H1 (cell line): ENCODE measurements around the gene SLC9A7. TPM values are rescaled to one million over a fixed set of nuclear protein-coding genes. Genes with fewer than 3 reads are reported as not detected.

ENCODE experiments used
- CTCF ChIA-PET: fragments of 300-600 bp; sonication (Branson Sonifier 250); formaldehyde crosslinking; loops from one replicate; lab custom pipeline; 2021; ENCODE audit not compliant: partially characterized antibody; lab: Charles Lee
- POLR2A ChIA-PET: fragments of 300-600 bp; sonication (Branson Sonifier 250); formaldehyde crosslinking; loops from one replicate; lab custom pipeline; 2021; ENCODE audit warnings: inconsistent platforms; ENCODE audit not compliant: partially characterized antibody; lab: Charles Lee
- DNase-seq, 2 experiments: peaks; one replicate each; pipeline versions ENCODE4 v3.0.0 to v3.0.0-alpha.2; 2010 to 2022; ENCODE audit warnings: low spot score in 2 of 2, low read depth in 1 of 2, mixed read lengths in 1 of 2
- FAIRE-seq: peaks from 2 replicates; lab custom pipeline; 2011; peaks lifted over from hg19 to GRCh38; lab: Jason Lieb, UNC
- H2AFZ ChIP-seq: 2 replicates; pipeline ENCODE4 v1.8.1; 2012; ENCODE audit warnings: low read length, inconsistent platforms
- H2AK5ac ChIP-seq: 2 replicates; pipeline ENCODE4 v1.6.1; 2013; ENCODE audit warnings: low read depth, low read length
- H2BK120ac ChIP-seq: replicated peaks from 2 replicates; pipeline ENCODE3; 2013; ENCODE audit warnings: low read depth, low read length, inconsistent platforms
- H2BK12ac ChIP-seq: 2 replicates; pipeline ENCODE4 v1.6.1; 2013; ENCODE audit warnings: low read depth, low read length
- H2BK15ac ChIP-seq: 2 replicates; pipeline ENCODE4 v1.6.1; 2013; ENCODE audit warnings: low read length
- H2BK20ac ChIP-seq: 2 replicates; pipeline ENCODE4 v1.6.1; 2013; ENCODE audit warnings: low read length
- H2BK5ac ChIP-seq: 2 replicates; pipeline ENCODE4 v1.6.1; 2013; ENCODE audit warnings: low read depth, low read length
- H3K14ac ChIP-seq: 2 replicates; pipeline ENCODE4 v1.6.1; 2013; ENCODE audit warnings: inconsistent platforms; ENCODE audit not compliant: insufficient read length
- H3K18ac ChIP-seq: 2 replicates; pipeline ENCODE4 v1.6.1; 2013; ENCODE audit warnings: low read length; ENCODE audit errors: extremely low read depth
- H3K23ac ChIP-seq: 2 replicates; pipeline ENCODE4 v1.6.1; 2013; ENCODE audit warnings: inconsistent platforms; ENCODE audit not compliant: insufficient read length
- H3K23me2 ChIP-seq: 2 replicates; pipeline ENCODE4 v1.6.1; 2013; ENCODE audit warnings: low read depth, low read length
- H3K27ac ChIP-seq: 2 replicates; pipeline ENCODE4 v1.6.1; 2011; ENCODE audit warnings: low read depth, low read length, inconsistent platforms
- H3K27me3 ChIP-seq, 4 experiments: replicated peaks in 1 of 4; 1 replicate in 1 of 4; 2 replicates in 3 of 4; pipeline versions ENCODE4 v1.6.1 to v1.8.1; 2011 to 2013; ENCODE audit warnings: low read length in 3 of 4, mild to moderate bottlenecking in 3 of 4, inconsistent platforms in 2 of 4, mixed read lengths in 2 of 4, moderate library complexity in 1 of 4; ENCODE audit not compliant: control insufficient read depth in 3 of 4, insufficient read depth in 3 of 4; ENCODE audit errors: extremely low read depth in 1 of 4
- H3K36me3 ChIP-seq, 4 experiments: 2 replicates each; pipeline versions ENCODE4 v1.6.1 to v1.8.1; 2011 to 2013; ENCODE audit warnings: mild to moderate bottlenecking in 4 of 4, low read length in 3 of 4, moderate library complexity in 2 of 4, control low read depth in 1 of 4, inconsistent platforms in 1 of 4; ENCODE audit not compliant: insufficient read depth in 4 of 4, control insufficient read depth in 2 of 4
- H3K4ac ChIP-seq: replicated peaks from 2 replicates; pipeline ENCODE3; 2013; ENCODE audit warnings: low read length, low read depth, mixed read lengths, inconsistent platforms; ENCODE audit not compliant: insufficient read length
- H3K4me1 ChIP-seq, 4 experiments: replicated peaks in 1 of 4; 1 replicate in 1 of 4; 2 replicates in 3 of 4; pipeline versions ENCODE4 v1.6.1 to v1.8.1; 2011 to 2013; ENCODE audit warnings: low read length in 3 of 4, inconsistent platforms in 2 of 4, mixed read lengths in 1 of 4; ENCODE audit not compliant: insufficient read depth in 4 of 4, control insufficient read depth in 3 of 4
- H3K4me2 ChIP-seq, 2 experiments: 2 replicates each; pipeline versions ENCODE4 v1.6.1 to v1.8.1; 2011 to 2013; ENCODE audit warnings: low read depth in 2 of 2, low read length in 2 of 2, control low read depth in 1 of 2, inconsistent platforms in 1 of 2, mild to moderate bottlenecking in 1 of 2; ENCODE audit not compliant: insufficient read depth in 1 of 2
- H3K4me3 ChIP-seq, 4 experiments: fragments of 200-600, 300-600 bp in 1 of 4; sonication (generic), shearing (Covaris generic), sonication (Bioruptor Twin) in 1 of 4; 2 replicates each; pipeline versions ENCODE4 v1.5.1 to v1.8.1; 2011 to 2016; ENCODE audit warnings: low read length in 4 of 4, low read depth in 3 of 4, control low read depth in 2 of 4, inconsistent platforms in 2 of 4, mild to moderate bottlenecking in 2 of 4, mixed read lengths in 1 of 4, moderate library complexity in 1 of 4; ENCODE audit not compliant: insufficient read depth in 2 of 4; ENCODE audit errors: extremely low read depth in 1 of 4
- H3K56ac ChIP-seq: replicated peaks from 2 replicates; pipeline ENCODE3; 2013; ENCODE audit warnings: low read depth, mild to moderate bottlenecking, mixed read lengths, low read length, inconsistent platforms; ENCODE audit not compliant: insufficient read length
- H3K79me1 ChIP-seq: 2 replicates; pipeline ENCODE4 v1.6.1; 2013; ENCODE audit warnings: low read depth, low read length, control low read depth
- H3K79me2 ChIP-seq, 2 experiments: 2 replicates each; pipeline versions ENCODE4 v1.6.1 to v1.8.1; 2012 to 2013; ENCODE audit warnings: low read length in 2 of 2, mild to moderate bottlenecking in 2 of 2, inconsistent platforms in 1 of 2; ENCODE audit not compliant: insufficient read depth in 2 of 2, control insufficient read depth in 1 of 2
- H3K9ac ChIP-seq, 4 experiments: replicated peaks in 1 of 4; 1 replicate in 1 of 4; 2 replicates in 3 of 4; pipeline versions ENCODE4 v1.6.1 to v1.8.1; 2011 to 2013; ENCODE audit warnings: low read depth in 3 of 4, low read length in 3 of 4, control low read depth in 2 of 4, mild to moderate bottlenecking in 2 of 4, moderate library complexity in 2 of 4, inconsistent platforms in 1 of 4; ENCODE audit errors: extremely low read depth in 1 of 4
- H3K9me3 ChIP-seq, 2 experiments: 2 replicates each; pipeline versions ENCODE4 v1.6.1 to v1.8.1; 2012 to 2013; ENCODE audit warnings: mild to moderate bottlenecking in 2 of 2, moderate library complexity in 2 of 2, control low read depth in 1 of 2, inconsistent platforms in 1 of 2, low read depth in 1 of 2, low read length in 1 of 2, mixed read lengths in 1 of 2; ENCODE audit not compliant: insufficient read depth in 2 of 2
- H4K20me1 ChIP-seq, 2 experiments: replicated peaks in 1 of 2; 2 replicates each; pipeline versions ENCODE3 to v1.8.1; 2011 to 2013; ENCODE audit warnings: inconsistent platforms in 2 of 2, low read length in 2 of 2, mild to moderate bottlenecking in 1 of 2; ENCODE audit not compliant: insufficient read depth in 2 of 2, control insufficient read depth in 1 of 2
- H4K5ac ChIP-seq: 2 replicates; pipeline ENCODE4 v1.6.1; 2013; ENCODE audit warnings: low read length, low read depth, mixed read lengths, inconsistent platforms; ENCODE audit not compliant: insufficient read length
- H4K8ac ChIP-seq: 2 replicates; pipeline ENCODE4 v1.8.0; 2013; ENCODE audit warnings: mild to moderate bottlenecking, moderate library complexity, low read length, inconsistent platforms; ENCODE audit not compliant: insufficient read depth; ENCODE audit errors: extremely low read depth
- H4K91ac ChIP-seq: replicated peaks from 2 replicates; pipeline ENCODE3; 2013; ENCODE audit warnings: low read length, mixed read lengths, inconsistent platforms; ENCODE audit not compliant: insufficient read length
- CEBPB ChIP-seq: IDR thresholded peaks from 2 replicates; pipeline ENCODE4 v1.6.1; 2012; ENCODE audit warnings: low read depth, low read length
- CHD1 ChIP-seq: IDR thresholded peaks from 2 replicates; pipeline ENCODE4 v1.6.1; 2012; ENCODE audit warnings: low read depth, low read length, improper control_type of control experiment
- SIN3A ChIP-seq, 2 experiments: IDR thresholded peaks in 1 of 2; conservative IDR thresholded peaks in 1 of 2; 2 replicates each; pipeline ENCODE4 v1.6.1; 2011 to 2012; ENCODE audit warnings: low read length in 2 of 2, improper control_type of control experiment in 1 of 2, low read depth in 1 of 2, mild to moderate bottlenecking in 1 of 2
- SUZ12 ChIP-seq: fragments of 200-600 bp; sonication (generic); IDR thresholded peaks from 2 replicates; pipeline ENCODE4 v1.6.1; 2012; ENCODE audit warnings: mild to moderate bottlenecking, inconsistent platforms, low read length, moderate library complexity, mixed read lengths
- WGBS, 2 experiments: shearing (Covaris generic) in 1 of 2; methylation state at CpG; one replicate each; pipeline versions ENCODE4 v1.1.6 to v1.1.7; 2013 to 2015; ENCODE audit warnings: low lambda C conversion rate in 2 of 2, mixed read lengths in 2 of 2, inconsistent platforms in 1 of 2, low coverage in 1 of 2, missing lambda C conversion rate in 1 of 2; ENCODE audit not compliant: insufficient replicate concordance in 2 of 2, insufficient coverage in 1 of 2, insufficient read length in 1 of 2; ENCODE audit errors: extremely low coverage in 1 of 2, missing lambda C conversion rate in 1 of 2; 5-methylcytosine and 5-hydroxymethylcytosine counted together
- polyA plus RNA-seq, 7 experiments: library from polyadenylated mRNA; depleted of rRNA in 3 of 7; stranded (reverse) in 5 of 7; unstranded in 2 of 7; fragments of >200 nt in 5 of 7; fragments of 200-250 nt in 2 of 7; gene quantifications; 1 replicate in 5 of 7; 2 replicates in 1 of 7; 4 replicates in 1 of 7; pipeline versions ENCODE4 v1.2.1 to v1.2.3, GENCODE V29; 2011 to 2013; ENCODE audit warnings: missing spikeins in 2 of 7, mixed read lengths in 2 of 7
- total RNA-seq: library from RNA; stranded (reverse); fragmentation: NEBNext Ultra II Directional; extraction: Animal tissue kit (Norgen Biotek cat#: 25700); gene quantifications from 2 replicates; pipeline ENCODE4 v1.2.1, GENCODE V29; 2021
- TF ChIP-seq, protein P1 (sequence below): IDR thresholded peaks from 2 replicates; pipeline ENCODE4 v1.6.1; 2012; ENCODE audit warnings: inconsistent platforms

The SLC9A7 gene
- total and polyA plus RNA-seq, 2 of the 8 experiments (the other 6 are each of a cell fraction or from before 2014, with no cell fraction given): 6.7 to 17.2 TPM

DNA sequence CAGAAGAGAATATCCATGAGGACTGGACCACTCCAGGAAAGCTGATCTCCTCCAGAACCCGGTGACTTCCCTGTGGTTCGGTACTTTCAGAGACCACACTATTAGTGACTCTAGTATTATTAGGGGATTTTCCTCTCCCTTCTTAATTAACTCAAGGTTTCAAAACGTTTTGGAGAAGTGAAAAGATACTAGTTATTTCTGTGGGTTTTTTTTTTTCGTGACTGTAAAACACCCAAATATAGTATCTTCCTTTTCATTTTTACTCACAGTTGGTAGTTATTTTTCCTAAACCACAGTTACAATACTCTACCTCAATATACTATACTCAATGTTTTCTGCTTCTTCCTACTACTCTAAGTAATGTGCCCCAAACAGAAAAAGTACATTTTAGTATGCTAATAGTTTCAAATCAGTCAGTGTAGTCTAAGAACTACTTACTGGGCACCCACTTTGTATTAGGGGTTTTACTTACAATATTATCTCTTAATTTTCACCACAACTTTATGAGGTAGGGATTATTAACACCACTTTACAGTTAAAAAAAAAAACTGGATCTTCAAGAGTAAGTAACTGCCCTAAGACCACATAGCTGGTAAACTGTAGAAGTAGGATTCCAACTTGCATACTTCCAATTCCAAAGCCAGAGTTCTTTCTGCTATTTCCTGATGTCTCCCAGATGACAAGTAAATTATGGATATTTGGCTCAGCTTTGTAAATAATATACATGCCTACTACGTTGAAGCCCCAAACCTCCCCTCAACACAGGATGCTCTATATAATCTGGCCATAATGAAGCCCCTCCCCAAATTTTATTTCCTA is 45.0 kb downstream of the SLC9A7 start:
- peaks cover 0 to 12% of the 10 kb centered on the region in 2 experiments; a peak in 1 of 4 replicates for H3K79me2 ChIP-seq
- POLR2A ChIA-PET: no interaction called here
- no peak overlapping the region for H4K91ac ChIP-seq
- no peak for TF ChIP-seq SIN3A (conservative IDR thresholded peaks at IDR 0.05 in 1 of 2, IDR thresholded peaks at IDR 0.05 in 1 of 2; ENCODE audit: low read depth in 1 of 2, low read length in 2 of 2)
- no peak for TF ChIP-seq CEBPB
- TF ChIP-seq SUZ12: no peak
- TF ChIP-seq CHD1: no peak
- TF ChIP-seq, protein P1, sequence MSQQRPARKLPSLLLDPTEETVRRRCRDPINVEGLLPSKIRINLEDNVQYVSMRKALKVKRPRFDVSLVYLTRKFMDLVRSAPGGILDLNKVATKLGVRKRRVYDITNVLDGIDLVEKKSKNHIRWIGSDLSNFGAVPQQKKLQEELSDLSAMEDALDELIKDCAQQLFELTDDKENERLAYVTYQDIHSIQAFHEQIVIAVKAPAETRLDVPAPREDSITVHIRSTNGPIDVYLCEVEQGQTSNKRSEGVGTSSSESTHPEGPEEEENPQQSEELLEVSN: no peak

More for the DNA sequence above, 45.0 kb downstream of the SLC9A7 start:
- H3K27me3 ChIP-seq: no peaks in the 10 kb centered on the region
- no peak overlapping the region for H2BK120ac ChIP-seq
- no peak overlapping the region for H3K9ac ChIP-seq
- no peak overlapping the region for H4K8ac ChIP-seq
- H3K36me3 ChIP-seq: no peaks in the 10 kb centered on the region
- H3K18ac ChIP-seq: no peak overlapping the region
- H3K9me3 ChIP-seq: no peaks in the 10 kb centered on the region
- H2BK15ac ChIP-seq: no peak overlapping the region
- no peak overlapping the region for H3K27ac ChIP-seq
- H3K4me2 ChIP-seq: no peak overlapping the region
- 88% methylated on average over 5 of the region's 5 CpGs; no CpG with 5 or more reads in 1 of the 2 experiments for WGBS, 2 experiments
- peaks cover 0 to 4% (median 0%) of the 10 kb centered on the region in 4 experiments; a peak in 2 of 7 replicates for H3K4me1 ChIP-seq
- H3K4ac ChIP-seq: no peak overlapping the region
- H2BK20ac ChIP-seq: no peak overlapping the region
- no peak overlapping the region for H2BK12ac ChIP-seq
- no peak overlapping the region for H2AK5ac ChIP-seq
- no peak overlapping the region for H2AFZ ChIP-seq
- no peak overlapping the region for H2BK5ac ChIP-seq
- CTCF ChIA-PET: no interaction called here
- H3K4me3 ChIP-seq: no peak overlapping the region
- H4K5ac ChIP-seq: no peak overlapping the region
- FAIRE-seq: no peak
- DNase-seq: no peak
- no peaks in the 10 kb centered on the region for H3K79me1 ChIP-seq
- H3K23ac ChIP-seq: no peak overlapping the region
- H4K20me1 ChIP-seq: no peaks in the 10 kb centered on the region
- no peaks in the 10 kb centered on the region for H3K23me2 ChIP-seq
- H3K14ac ChIP-seq: no peak overlapping the region
- H3K56ac ChIP-seq: no peak overlapping the region
